GM21515 (cell line): ENCODE data around the gene MAP3K2.
A peak's percentile ranks its signal among the peaks of the same experiment; 100 is the strongest.
"Not testable (repeated sequence)": the region's sequence is repeated elsewhere in the genome, so short reads cannot be mapped to it uniquely, and the experiment has no call there.

Experiments used
- ATAC-seq: cut with Tn5 transposase; IDR thresholded peaks from one replicate; pipeline ENCODE4 v1.9.1; 2021; ENCODE audit not compliant: unreplicated experiment

The MAP3K2 gene

DNA sequence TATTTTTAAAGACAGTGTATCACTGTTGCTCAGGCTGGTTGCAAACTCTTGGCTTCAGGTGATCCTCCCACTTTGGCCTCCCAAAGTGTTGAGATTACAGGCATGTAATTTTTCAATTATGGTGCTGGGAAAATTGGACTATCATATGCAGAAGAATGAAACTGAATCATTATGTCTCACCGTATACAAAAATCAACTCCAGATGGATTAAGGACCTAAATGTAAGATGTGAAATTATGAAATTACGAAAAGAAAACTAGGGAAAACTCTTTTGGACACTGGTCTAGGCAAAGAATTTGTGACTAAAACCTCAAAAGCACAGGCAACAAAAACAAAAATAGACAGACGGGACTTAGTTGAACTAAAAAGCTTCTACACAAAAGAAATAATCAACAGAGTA is 31.2 kb downstream of the MAP3K2 start:
- ATAC-seq, result no peak

DNA sequence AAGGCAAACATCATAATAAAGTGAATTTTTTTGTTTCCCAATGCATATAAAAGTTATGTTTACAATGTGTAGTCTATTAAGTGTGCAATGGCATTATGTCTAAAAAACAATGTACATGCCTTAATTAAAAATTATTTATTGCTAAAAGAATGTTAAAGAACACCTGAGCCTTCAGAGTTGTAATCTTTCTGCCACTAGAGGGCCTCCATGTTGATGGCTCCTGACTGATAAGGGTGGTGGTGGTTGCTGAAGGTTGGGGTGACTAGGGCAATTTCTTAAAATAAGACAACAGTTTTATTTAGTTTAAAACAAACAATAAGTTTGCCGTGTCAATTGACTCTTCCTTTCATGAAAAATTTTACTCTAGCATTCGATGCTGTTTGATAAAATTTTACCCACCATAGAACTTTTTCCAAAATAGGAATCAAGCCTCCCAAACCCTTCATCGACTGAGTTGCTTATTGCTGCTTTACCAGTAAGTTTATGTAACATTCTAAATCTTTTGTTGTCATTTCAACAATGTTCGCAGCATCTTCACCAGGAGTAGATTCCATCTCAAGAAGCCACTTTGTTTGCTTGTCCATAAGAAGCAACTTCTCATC is 32.3 kb downstream of the MAP3K2 start:
- ATAC-seq, result no peak

DNA sequence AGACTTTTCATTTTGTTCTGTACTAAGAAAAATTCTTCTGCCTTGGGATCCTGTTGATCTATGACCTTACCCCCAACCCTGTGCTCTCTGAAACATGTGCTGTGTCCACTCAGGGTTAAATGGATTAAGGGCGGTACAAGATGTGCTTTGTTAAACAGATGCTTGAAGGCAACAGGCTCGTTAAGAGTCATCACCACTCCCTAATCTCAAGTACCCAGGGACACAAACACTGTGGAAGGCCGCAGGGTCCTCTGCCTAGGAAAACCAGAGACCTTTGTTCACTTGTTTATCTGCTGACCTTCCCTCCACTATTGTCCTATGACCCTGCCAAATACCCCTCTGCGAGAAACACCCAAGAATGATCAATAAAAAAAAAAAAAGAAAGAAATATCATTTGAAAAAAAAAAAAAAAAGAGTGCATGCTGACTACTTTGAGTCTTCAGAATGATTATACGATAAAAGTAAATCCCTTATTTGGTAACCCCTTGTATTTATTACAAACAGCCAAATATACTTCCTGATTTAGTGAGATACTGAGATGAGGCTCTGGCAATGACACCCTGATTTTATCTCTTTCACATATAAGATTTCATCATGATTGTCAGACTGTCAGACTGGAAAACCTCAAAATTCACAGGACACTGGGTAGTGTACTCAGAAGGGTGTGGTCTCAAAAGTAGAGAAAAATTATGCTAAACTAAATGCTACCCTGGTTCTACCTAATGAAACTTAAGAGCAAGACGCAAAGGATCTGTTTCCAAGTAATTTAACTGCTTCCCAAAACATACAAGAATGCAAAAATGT is 33.7 kb downstream of the MAP3K2 start:
- ATAC-seq, result not testable (repeated sequence)

DNA sequence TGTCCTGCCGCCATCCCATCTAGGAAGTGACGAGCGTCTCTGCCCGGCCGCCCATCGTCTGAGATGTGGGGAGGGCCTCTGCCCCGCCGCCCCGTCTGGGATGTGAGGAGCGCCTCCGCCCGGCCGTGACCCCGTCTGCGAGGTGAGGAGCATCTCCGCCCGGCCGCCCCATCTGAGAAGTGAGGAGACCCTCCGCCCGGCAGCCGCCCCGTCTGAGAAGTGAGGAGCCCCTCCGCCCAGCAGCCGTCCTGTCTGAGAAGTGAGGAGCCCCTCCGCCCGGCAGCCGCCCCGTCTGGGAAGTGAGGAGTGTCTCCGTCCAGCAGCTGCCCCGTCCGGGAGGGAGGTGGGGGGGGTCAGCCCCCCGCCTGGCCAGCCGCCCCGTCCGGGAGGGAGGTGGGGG is 34.6 kb downstream of the MAP3K2 start:
- not testable (repeated sequence) for ATAC-seq

DNA sequence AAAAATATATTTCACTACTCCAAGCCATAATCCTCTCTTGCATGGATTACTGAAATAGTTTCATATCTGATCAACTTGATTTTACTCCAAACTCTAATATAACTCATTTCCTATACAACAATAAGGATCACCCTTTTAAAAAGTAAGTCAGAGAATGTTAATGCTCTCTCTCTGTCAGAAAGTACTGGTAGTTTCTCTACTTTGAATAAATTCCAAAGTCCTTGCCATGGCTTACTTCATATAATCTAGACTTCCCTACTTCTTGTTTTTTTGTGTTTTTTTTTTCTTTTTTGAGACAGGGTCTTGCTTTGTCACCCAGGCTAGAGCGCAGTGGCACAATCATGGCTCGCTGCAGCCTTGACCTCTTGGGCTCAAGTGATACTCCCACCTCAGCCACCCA is 36.2 kb downstream of the MAP3K2 start:
- no peak for ATAC-seq

DNA sequence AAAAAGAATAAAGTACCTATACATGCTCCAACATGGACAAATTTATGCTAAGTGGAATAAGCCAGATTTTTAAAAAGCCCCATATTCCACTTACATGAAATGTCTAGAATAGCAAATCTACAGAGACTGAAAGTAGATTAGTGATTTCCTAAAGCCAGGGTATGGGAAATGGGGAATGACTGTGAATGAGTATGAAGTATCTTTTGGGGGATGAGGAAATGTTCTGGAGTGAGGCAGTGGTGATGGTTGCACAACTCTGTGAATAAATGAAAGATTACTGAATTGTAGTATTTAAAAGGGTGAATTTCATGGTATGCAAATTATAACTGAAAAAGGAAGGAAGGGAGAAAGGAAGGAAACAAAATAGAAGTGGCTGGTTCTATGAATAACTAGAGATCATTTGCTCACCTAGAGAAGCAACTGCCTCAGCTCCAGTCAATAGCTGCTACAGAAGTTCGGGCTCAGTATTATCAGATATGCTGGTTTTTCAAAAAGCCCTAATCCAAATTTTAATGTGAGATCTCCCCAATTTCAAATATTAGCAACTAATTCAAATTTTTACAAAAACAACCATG is 39.3 kb downstream of the MAP3K2 start:
- no peak for ATAC-seq

DNA sequence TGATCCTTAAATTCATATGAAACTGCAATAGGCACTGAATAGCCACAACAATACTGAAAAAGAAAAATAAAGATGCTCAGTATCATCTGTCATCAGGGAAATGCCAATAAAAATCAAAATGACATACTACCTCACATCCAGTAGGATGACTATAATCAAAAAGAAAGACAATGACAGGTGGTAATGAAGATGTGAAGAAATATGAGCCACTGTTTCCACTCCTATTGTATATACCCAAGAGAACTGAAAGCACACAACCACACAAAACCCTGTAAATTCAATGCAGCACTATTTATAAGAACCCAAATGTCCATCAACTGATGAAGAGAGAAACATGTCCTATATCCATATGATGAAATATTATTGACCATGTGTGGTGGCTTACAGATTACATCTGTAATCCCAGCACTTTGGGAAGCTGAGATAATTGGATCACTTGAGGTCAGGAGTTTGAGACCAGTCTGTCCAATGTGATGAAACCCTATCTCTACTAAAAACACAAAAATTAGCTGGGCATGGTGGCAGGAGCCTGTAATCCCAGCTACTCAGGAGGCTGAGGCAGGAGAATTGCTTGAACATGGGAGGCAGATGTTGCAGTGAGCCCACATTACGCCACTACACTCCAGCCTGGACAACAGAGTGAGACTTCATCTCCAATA is 39.9 kb downstream of the MAP3K2 start:
- ATAC-seq, result no peak

DNA sequence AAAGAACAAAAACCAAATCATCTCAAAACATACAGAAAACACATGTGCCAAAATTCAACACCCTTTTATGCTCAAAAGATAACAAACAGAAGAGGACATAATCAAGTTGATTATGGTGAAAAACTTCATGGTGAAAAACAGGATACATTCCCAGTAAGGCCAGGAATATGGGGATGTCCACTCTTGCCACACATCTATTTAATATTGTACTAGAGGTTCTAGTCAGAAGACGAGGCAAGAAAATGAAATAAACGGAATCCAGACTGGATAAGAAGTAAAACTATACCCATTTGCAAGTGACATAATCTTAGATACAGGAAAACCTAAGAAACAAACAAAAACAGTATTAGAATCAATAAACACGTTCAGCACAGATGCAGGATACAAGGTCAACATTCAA is 40.8 kb downstream of the MAP3K2 start:
- ATAC-seq, result no peak

DNA sequence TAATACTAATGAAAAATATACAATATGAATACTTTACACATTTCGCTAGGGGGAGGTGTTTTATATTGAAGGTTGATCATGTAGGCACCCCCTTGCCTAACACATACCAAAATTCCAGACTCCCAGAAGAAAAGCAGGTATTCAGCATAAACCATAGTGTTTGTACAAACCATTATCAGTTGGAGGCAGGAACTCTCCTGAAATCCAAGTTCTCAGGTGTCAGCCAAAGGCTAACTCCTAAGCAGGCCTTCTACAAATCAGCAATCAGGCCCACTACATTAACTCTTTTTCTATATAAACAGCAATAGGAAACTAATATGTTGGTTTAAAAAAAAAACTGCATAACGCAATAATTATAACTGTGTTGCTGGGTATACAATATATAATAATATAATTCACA is 44.5 kb downstream of the MAP3K2 start:
- no peak for ATAC-seq

DNA sequence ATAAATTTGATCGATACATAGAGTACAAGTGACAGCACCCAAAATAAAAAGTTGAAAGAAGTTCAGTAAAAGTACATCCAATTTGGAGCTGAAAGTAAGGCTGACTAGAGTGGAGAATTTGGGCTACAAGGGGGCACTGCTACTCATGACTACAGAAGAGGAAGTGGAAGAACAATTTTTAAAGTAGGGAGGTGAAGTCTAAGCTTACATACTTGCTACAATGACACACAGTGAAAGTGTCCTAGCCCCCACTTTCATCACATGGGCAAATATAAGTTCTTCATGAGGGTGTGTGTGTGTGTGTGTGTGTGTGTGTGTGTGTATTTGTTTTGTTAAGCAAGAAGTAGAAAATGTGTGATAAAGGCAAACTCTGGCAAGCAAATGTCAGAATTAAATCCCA is 45.7 kb downstream of the MAP3K2 start:
- peak; percentile 73 for ATAC-seq

DNA sequence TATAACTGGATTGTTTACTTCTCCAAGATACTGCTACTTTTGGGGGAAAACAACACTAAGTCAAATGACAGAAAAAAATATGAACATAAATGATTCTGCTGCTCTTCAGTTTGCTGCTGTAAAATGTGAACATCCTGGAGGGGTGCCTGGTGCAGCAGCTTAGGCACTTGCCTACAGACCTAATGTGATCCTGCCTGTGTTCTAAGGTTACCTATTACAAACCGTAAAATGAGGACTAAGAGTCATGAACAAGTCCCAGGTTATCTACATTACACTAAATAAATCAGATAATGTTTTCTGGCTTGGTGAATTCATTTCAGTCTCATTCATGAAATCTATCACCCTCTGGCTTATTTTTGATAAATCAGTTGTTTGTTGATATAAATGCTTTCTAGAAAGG is 55.4 kb downstream of the MAP3K2 start:
- no peak for ATAC-seq

DNA sequence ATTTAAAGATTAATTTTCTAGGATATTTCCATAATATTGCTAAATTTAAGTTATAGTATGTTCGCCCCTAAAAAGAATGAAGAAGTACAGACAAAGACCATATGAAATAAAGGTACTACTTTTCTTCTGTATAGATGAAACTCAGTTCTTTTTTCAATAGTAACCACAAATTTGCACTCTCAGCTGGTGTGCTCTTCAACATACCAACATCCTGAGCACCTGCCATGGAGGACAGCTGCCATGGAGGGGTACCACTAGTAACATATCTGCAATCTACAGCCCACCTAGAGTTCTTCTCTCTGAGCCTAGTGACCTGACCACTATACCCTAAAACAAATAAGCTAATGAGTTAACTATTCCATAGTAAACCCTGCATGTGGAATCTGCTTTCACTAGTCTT is 57.0 kb downstream of the MAP3K2 start:
- ATAC-seq, result peak; percentile 66

DNA sequence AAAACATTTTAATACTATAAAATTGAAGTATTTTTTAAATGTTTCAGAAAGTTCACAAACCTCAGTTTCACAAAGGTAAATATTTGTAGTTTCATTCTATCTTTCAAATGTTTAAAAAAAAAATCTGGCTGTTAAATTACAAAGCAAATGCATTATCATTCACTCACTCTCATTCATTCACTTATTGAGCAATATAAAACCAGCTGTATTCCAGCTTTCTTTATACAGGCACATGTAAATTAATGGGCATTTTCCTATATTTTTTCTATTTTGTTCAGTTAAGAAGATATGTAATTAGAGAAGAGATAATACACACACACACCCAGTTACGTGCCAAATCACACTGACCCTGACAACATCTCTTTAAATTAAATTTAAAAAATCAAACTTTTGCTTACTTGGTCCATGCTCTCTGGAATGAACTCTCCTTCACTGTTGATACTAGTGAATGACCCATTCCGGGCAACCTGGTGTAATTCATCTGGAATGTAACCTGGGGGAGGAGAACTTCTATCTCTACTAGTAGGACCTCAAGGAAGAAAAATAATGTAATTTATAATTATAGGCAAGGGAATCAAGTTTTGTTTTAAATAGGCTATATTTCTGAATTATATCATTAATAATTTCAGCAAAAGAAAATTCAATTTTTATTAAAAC is 61.4 kb downstream of the MAP3K2 start:
- no peak for ATAC-seq

DNA sequence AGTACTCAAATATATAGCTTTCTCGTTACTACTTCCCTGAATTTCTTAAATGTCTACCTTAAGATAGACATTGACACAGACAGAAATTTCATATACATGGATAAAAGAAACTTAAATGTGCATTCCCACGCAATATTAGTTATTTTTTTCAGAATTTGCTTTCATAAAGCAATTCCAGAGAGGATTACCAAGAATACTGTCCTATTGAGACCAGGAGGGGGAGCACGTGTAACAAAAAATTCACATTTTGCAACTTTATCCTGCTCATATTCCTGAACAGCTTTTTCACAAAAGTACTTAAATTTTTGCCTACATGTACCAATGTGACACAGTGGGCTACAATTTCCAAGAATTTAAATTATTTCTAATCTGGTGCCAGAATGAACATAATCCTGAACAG is 63.1 kb downstream of the MAP3K2 start:
- ATAC-seq, result no peak

DNA sequence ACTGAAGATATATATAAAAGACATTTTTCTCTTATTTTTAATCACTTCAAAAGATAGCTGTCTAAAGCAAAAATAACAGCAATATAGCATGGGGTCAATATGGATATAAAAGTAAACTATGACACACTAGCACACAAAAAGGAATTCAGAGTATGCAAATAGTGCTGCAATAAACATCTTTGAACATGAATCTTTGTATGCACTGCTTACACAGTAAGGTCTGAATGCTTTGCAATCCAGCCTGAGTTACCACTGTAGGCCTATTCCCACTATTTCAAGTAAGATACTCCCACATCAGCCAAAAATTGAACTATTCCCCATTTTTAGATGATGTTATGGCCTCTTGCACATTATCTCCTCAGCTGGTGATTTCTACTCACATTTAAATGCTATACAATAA is 66.5 kb downstream of the MAP3K2 start:
- no peak for ATAC-seq

DNA sequence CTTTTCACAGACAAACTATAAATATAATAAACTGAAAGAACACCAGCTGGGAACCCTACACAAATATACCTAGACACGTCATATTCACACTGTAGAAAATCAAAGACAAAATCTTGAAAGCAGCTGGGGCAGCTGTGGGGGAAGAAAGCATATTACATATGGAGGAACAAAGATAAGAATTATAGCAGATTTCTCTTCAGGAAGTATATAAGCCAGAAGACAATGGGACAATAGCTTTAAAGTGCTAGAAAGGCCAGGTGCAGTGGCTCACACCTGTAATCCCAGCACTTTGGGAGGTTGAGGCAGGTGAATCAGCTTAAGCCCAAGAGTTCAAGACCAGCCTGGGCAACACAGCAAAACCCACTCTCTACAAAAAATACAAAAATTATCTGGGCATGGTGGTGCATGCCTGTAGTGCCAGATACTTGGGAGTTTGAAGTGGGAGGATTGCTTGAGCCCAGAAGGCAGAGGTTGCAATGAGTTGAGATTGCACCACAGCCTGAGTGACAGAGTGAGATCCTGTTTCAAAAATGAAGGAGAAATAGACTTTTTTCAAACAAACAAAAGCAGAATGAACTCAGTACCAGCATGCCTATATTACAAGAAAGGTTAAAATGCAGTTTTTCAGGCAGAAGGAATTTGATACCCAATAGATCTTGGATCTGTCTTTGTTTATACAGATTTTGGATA is 67.0 kb downstream of the MAP3K2 start:
- ATAC-seq, result no peak

DNA sequence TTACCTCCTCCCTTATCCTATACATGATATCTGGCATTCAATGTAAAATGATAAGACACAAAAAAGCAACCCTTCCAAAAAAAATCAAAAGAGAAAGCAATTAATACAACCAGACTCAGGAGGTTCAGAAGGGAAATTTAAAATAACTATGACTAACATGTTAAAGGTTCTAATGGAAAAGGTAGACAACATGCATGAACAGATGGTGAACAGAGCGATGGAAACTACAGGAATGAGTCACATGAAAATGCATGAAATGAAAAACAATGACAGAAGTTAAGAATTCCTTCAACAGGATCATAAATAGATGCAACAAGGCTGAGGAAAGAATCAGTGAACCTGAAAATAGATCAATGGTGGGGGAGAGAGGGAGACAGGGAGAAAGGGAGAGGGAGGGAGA is 67.7 kb downstream of the MAP3K2 start:
- ATAC-seq, result no peak

DNA sequence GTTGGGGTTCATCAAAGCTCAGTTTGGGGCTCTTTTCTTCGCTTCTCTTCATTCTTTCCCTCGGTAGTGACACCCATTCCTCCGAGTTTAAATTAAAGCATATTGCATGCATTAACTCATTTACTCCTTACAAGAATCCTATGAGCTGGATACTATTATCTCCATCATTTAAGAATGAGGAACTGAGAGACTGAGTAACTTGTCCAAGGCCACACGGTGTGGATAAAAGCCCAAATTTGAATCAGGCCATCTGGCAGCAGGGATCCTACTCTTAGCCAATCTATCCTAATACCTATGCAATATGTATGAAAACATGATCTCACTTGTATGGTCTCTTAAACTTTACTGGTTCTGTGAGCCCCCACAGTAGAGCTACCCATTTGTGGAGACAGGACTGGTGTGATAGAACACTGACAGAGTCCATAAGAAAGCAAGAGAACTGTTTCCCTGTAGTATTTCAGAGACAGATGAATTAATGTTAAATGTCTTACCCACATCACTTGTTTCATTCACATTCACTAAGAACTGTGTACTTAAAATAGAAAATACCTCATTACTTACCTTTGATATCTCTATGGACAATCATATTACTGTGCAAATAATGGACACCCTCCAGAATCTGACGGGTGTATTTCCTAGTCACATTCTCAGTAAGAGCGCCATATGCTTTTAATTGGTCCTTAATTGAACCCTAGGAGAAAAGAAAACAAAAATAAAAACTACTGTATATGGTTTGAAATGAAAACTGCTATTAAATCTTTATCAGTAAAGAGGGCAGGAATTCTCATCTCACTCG is 73.4 kb downstream of the MAP3K2 start:
- ATAC-seq, result no peak

DNA sequence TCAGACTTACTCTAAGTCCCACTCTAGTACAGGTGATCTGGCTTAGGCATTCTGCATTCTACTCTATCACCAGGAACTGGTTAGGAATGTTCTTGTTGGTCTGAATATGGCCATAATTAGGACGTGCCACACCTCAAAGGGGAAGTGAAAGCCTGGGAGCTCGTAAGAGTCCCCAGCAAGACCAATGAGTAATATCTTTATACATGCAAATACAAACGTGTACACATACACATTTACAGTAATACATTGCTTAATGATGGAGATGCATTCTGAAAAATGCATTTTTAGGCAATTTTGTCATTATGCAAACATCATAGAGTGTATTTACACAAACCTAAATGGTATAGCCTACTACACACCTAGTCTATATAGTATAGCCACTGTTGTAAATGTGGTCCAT is 74.4 kb downstream of the MAP3K2 start:
- ATAC-seq, result peak; percentile 96

DNA sequence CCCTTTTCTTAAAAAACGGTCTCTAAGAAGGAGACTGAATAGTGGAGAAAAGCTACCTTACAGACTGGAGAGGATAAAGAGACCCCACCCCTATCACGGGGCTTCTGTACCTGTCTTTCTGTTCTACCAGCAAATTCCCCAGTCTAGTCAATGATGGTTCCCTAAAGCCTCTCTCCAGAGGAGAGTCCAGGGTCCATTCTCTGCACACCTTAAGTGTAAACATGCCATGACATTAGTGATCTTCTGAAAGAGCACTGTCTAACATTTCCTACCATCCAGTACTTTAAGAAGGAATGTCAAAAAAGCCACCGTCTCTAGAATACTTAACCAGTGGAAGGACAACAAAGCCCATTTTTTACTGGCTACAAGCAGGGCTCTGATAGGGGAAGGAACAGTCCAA is 76.8 kb downstream of the MAP3K2 start:
- no peak for ATAC-seq
